PC-3 (cell line): ENCODE results near the gene MAST3. TPM values are rescaled to one million over a fixed set of nuclear protein-coding genes. Genes with fewer than 3 reads are reported as not detected.

Experiments used
- ATAC-seq: fragments of 200-7000 bp; cut with Tn5 transposase; 2 replicates; pipeline ENCODE4 v1.9.1; 2020; ENCODE audit warnings: mild to moderate bottlenecking, moderate library complexity
- BruUV-seq: library from RNA; stranded (reverse); fragments of 400-500 nt; replicated peaks from 2 replicates; lab custom pipeline; 2021; lab: Mats Ljungman, UMichigan
- CTCF ChIA-PET: fragments of 300-600 bp; sonication (Branson Sonifier 250); formaldehyde crosslinking; loops from one replicate; lab custom pipeline; 2022; ENCODE audit warnings: antibody characterized with exemption; lab: Charles Lee
- POLR2A ChIA-PET: fragments of 300-600 bp; sonication (Branson Sonifier 250); formaldehyde crosslinking; loops from one replicate; lab custom pipeline; 2022; ENCODE audit warnings: antibody characterized with exemption; ENCODE audit not compliant: unreplicated experiment; lab: Charles Lee
- DNase-seq: peaks from one replicate; pipeline ENCODE4 v3.0.0-alpha.2; 2015
- H2AFZ ChIP-seq: fragments of 300-600 bp; sonication (generic); 2 replicates; pipeline ENCODE4 v1.6.0; 2016; ENCODE audit warnings: antibody characterized with exemption, low read length
- H3F3A ChIP-seq: fragments of 300-600 bp; sonication (generic); one replicate; pipeline ENCODE4 v1.6.0; 2017; ENCODE audit warnings: antibody characterized with exemption, low read length, control low read depth, mild to moderate bottlenecking; ENCODE audit not compliant: unreplicated experiment
- H3K27ac ChIP-seq: fragments of 300-600 bp; sonication (generic); 2 replicates; pipeline ENCODE4 v1.5.1; 2016; ENCODE audit warnings: mild to moderate bottlenecking, low read length
- H3K27me3 ChIP-seq: fragments of 300-600 bp; sonication (generic); 2 replicates; pipeline ENCODE4 v1.6.1; 2016; ENCODE audit warnings: low read length, mixed read lengths
- H3K36me3 ChIP-seq: fragments of 300-600 bp; sonication (generic); 2 replicates; pipeline ENCODE4 v1.6.1; 2016; ENCODE audit warnings: low read depth, mixed run types, low read length, mixed read lengths
- H3K4me1 ChIP-seq: fragments of 300-600 bp; sonication (generic); 2 replicates; pipeline ENCODE4 v1.5.1; 2016; ENCODE audit warnings: low read length; ENCODE audit not compliant: insufficient read depth
- H3K4me2 ChIP-seq: fragments of 300-600 bp; sonication (generic); 2 replicates; pipeline ENCODE4 v1.6.0; 2016; ENCODE audit warnings: low read length
- H3K4me3 ChIP-seq: fragments of 300-600 bp; sonication (generic); 2 replicates; pipeline ENCODE4 v1.5.1; 2016; ENCODE audit warnings: mild to moderate bottlenecking, low read length, mixed read lengths
- H3K79me2 ChIP-seq: fragments of 300-600 bp; sonication (generic); 2 replicates; pipeline ENCODE4 v1.6.1; 2017; ENCODE audit warnings: low read length, mixed read lengths
- H3K9ac ChIP-seq: fragments of 300-600 bp; sonication (generic); 2 replicates; pipeline ENCODE4 v1.6.0; 2016; ENCODE audit warnings: mild to moderate bottlenecking, low read length
- H3K9me2 ChIP-seq: fragments of 300-600 bp; sonication (generic); replicated peaks from 2 replicates; pipeline ENCODE4 v1.6.1; 2016; ENCODE audit warnings: mixed run types, low read length, mixed read lengths
- H3K9me3 ChIP-seq: fragments of 300-600 bp; sonication (generic); 2 replicates; pipeline ENCODE4 v1.6.1; 2016; ENCODE audit warnings: low read length, mixed read lengths
- H4K20me1 ChIP-seq: fragments of 300-600 bp; sonication (generic); 2 replicates; pipeline ENCODE4 v1.6.1; 2016; ENCODE audit warnings: low read length, mixed read lengths
- CTCF ChIP-seq: fragments of 300-600 bp; sonication (generic); conservative IDR thresholded peaks from 2 replicates; pipeline ENCODE4 v1.5.1; 2017; ENCODE audit warnings: antibody characterized with exemption, low read depth, mild to moderate bottlenecking, low read length
- EZH2 ChIP-seq: fragments of 300-600 bp; sonication (generic); IDR thresholded peaks from one replicate; pipeline ENCODE4 v1.6.1; 2017; ENCODE audit warnings: antibody characterized with exemption, mild to moderate bottlenecking, low read length; ENCODE audit not compliant: unreplicated experiment
- EZH2phosphoT487 ChIP-seq: fragments of 300-600 bp; sonication (generic); IDR thresholded peaks from 2 replicates; pipeline ENCODE4 v1.6.1; 2018; ENCODE audit warnings: mild to moderate bottlenecking, antibody characterized with exemption, low read length, borderline replicate concordance
- intact Hi-C: fragments of 100-400 bp; cut with micrococcal nuclease; formaldehyde crosslinking; loops from 2 replicates; pipeline ENCODE4 v1.9.0; 2023
- total RNA-seq: library from RNA; depleted of rRNA; stranded (reverse); fragments of >200 nt; gene quantifications from 2 replicates; pipeline ENCODE4 v1.2.3, GENCODE V29; 2014; rRNA removed

Gene MAST3
- total RNA-seq, 1 experiment from 2014 or later = 8.1 TPM

GRCh38 chr19:18197306-18197705 lies 99.7 kb downstream of the MAST3 start:
- peaks cover 4% of the 10 kb centered on the region; the same call in 1 of the 2 replicates for H3K36me3 ChIP-seq
- H3K9me2 ChIP-seq = no peaks in the 10 kb centered on the region
- no TSS peak for BruUV-seq
- ChIA-PET CTCF (no interaction called here), POLR2A (no interaction called here)
- H3K9ac ChIP-seq = no peak overlapping the region
- no peaks in the 10 kb centered on the region for H3K9me3 ChIP-seq
- H2AFZ ChIP-seq = no peak overlapping the region
- TF ChIP-seq EZH2 = no peak
- peaks cover 8% of the 10 kb centered on the region for H3K4me1 ChIP-seq
- no peak for DNase-seq
- peaks cover 16% of the 10 kb centered on the region for H3K79me2 ChIP-seq
- H3K27me3 ChIP-seq = no peaks in the 10 kb centered on the region
- intact Hi-C loops = no loop called here
- no peaks in the 10 kb centered on the region for H3F3A ChIP-seq
- no peak for ATAC-seq
- H4K20me1 ChIP-seq = no peaks in the 10 kb centered on the region
- no peak overlapping the region for H3K4me2 ChIP-seq
- no peak overlapping the region for H3K4me3 ChIP-seq
- no peak overlapping the region for H3K27ac ChIP-seq

GRCh38 chr19:18197941-18198340 lies 100.4 kb downstream of the MAST3 start:
- no peaks in the 10 kb centered on the region for H3K9me3 ChIP-seq
- H3K79me2 ChIP-seq = peaks cover 22% of the 10 kb centered on the region
- no peak overlapping the region for H2AFZ ChIP-seq
- intact Hi-C loops = no loop called here
- H3F3A ChIP-seq = no peaks in the 10 kb centered on the region
- H3K4me2 ChIP-seq = no peak overlapping the region
- POLR2A ChIA-PET = no interaction called here
- no peak overlapping the region for H3K9ac ChIP-seq
- no TSS peak for BruUV-seq
- TF ChIP-seq EZH2 (no peak), EZH2phosphoT487 (no peak), CTCF (no peak)
- H3K9me2 ChIP-seq = no peaks in the 10 kb centered on the region
- H3K4me1 ChIP-seq = peaks cover 13% of the 10 kb centered on the region
- CTCF ChIA-PET = no interaction called here
- H3K27me3 ChIP-seq = no peaks in the 10 kb centered on the region
- DNase-seq = no peak
- H3K36me3 ChIP-seq = peaks cover 4% of the 10 kb centered on the region; the same call in 1 of the 2 replicates
- H4K20me1 ChIP-seq = no peaks in the 10 kb centered on the region
- H3K27ac ChIP-seq = no peak overlapping the region
- ATAC-seq = no peak
- H3K4me3 ChIP-seq = no peak overlapping the region

- DNase-seq (no peak), ATAC-seq (no peak)
- no peaks in the 10 kb centered on the region for H3K27me3 ChIP-seq
- peaks cover 4% of the 10 kb centered on the region; the same call in 1 of the 2 replicates for H3K36me3 ChIP-seq
- intact Hi-C loops = no loop called here
- no peaks in the 10 kb centered on the region for H4K20me1 ChIP-seq
- no peak overlapping the region for H3K4me3 ChIP-seq
- H3K4me1 ChIP-seq = peaks cover 16% of the 10 kb centered on the region
- no peak for TF ChIP-seq CTCF
- no peak for TF ChIP-seq EZH2
- TF ChIP-seq EZH2phosphoT487 = no peak
- H2AFZ ChIP-seq = no peak overlapping the region
- peaks cover 27% of the 10 kb centered on the region for H3K79me2 ChIP-seq
- ChIA-PET CTCF (no interaction called here), POLR2A (no interaction called here)
- H3K9ac ChIP-seq = no peak overlapping the region
- no peaks in the 10 kb centered on the region for H3K9me3 ChIP-seq
- BruUV-seq = no TSS peak
- H3K4me2 ChIP-seq = no peak overlapping the region
- no peak overlapping the region for H3K27ac ChIP-seq
- no peaks in the 10 kb centered on the region for H3F3A ChIP-seq
- no peaks in the 10 kb centered on the region for H3K9me2 ChIP-seq
These were observed 100.8 kb downstream of the MAST3 start for GRCh38 chr19:18198374-18198773.

Other genes with a start within 250 kb of the MAST3 start
- gene JAK3, start 249.8 kb upstream of the MAST3 start, total RNA-seq = 1.5 and 4.3 TPM in 2 replicates
- 1,763 and 2,241 TPM in 2 replicates for gene RPL18A, start 237.9 kb upstream of the MAST3 start, total RNA-seq
- gene SLC5A5, start 225.8 kb upstream of the MAST3 start, total RNA-seq = 0.23 TPM in 1 of 2 replicates, not detected in the other
- gene CCDC124, start 164.8 kb upstream of the MAST3 start, total RNA-seq = 165 and 247 TPM in 2 replicates
- gene KCNN1, start 130.7 kb upstream of the MAST3 start, total RNA-seq = not detected in 2 replicates
- 27.7 and 38.5 TPM in 2 replicates for gene ARRDC2, start 89.6 kb upstream of the MAST3 start, total RNA-seq
- not detected in 2 replicates for gene IL12RB1, start 10.8 kb upstream of the MAST3 start, total RNA-seq
- gene PIK3R2, start 55.4 kb downstream of the MAST3 start, total RNA-seq = 13.9 and 15.8 TPM in 2 replicates
- 31.1 and 35.0 TPM in 2 replicates for gene IFI30, start 76.0 kb downstream of the MAST3 start, total RNA-seq
- gene MPV17L2, start 95.4 kb downstream of the MAST3 start, total RNA-seq = 34.2 and 44.7 TPM in 2 replicates
- 5.7 and 6.7 TPM in 2 replicates for gene RAB3A, start 106.3 kb downstream of the MAST3 start, total RNA-seq
- gene PDE4C, start 128.7 kb downstream of the MAST3 start, total RNA-seq = 1.8 TPM in 1 of 2 replicates, not detected in the other
- gene IQCN, start 176.7 kb downstream of the MAST3 start, total RNA-seq = 0.33 and 0.69 TPM in 2 replicates
- 151 and 157 TPM in 2 replicates for gene JUND, start 183.8 kb downstream of the MAST3 start, total RNA-seq
- gene LSM4, start 225.3 kb downstream of the MAST3 start, total RNA-seq = 713 and 856 TPM in 2 replicates
- gene PGPEP1, start 242.8 kb downstream of the MAST3 start, total RNA-seq = 9.6 and 11.4 TPM in 2 replicates